Motor neuron (in vitro differentiated cells): Measurements from ENCODE around the gene ATXN7L1. TPM values are rescaled to one million over a fixed set of nuclear protein-coding genes. Genes with fewer than 3 reads are reported as not detected.

Source experiments
- ATAC-seq, 8 experiments: fragments of 200-7000 bp; cut with Tn5 transposase; replicated peaks in 6 of 8; 2 replicates each; pipeline ENCODE4 v1.8.0; 2021; ENCODE audit warnings: mild to moderate bottlenecking in 8 of 8, moderate library complexity in 8 of 8
- H3K27ac ChIP-seq, 2 donors: fragments of 250-450 bp; sonication (Bioruptor Pico); 2 replicates each; pipeline ENCODE4 v1.9.0; 2021; ENCODE audit warnings: antibody characterized with exemption in 2 of 2, mild to moderate bottlenecking in 2 of 2, moderate library complexity in 1 of 2
- H3K4me1 ChIP-seq, 2 donors: fragments of 250-450 bp; sonication (Bioruptor Pico); replicated peaks in 1 of 2; 2 replicates each; pipeline ENCODE4 v1.6.1; 2021; ENCODE audit warnings: antibody characterized with exemption in 2 of 2, mild to moderate bottlenecking in 2 of 2, moderate library complexity in 1 of 2
- H3K4me3 ChIP-seq, 5 donors: fragments of 250-450 bp; sonication (Bioruptor Pico); 2 replicates each; pipeline ENCODE4 v1.9.0; 2021; ENCODE audit warnings: antibody characterized with exemption in 5 of 5, mild to moderate bottlenecking in 5 of 5, moderate library complexity in 4 of 5
- WGBS, 10 experiments: fragments of 450-650 bp; shearing (Covaris generic); methylation state at CpG; one replicate each; pipeline ENCODE4 v1.0.0; 2022; 5-methylcytosine and 5-hydroxymethylcytosine counted together
- in situ Hi-C, 9 experiments: fragments of 400-800 bp; cut with MboI; loops; one replicate each; pipeline ENCODE4 v1.15.0; 2021; ENCODE audit warnings: low sequenced_read_pairs in 9 of 9, low pct_unique_long_range_greater_than_20kb in 2 of 9; ENCODE audit not compliant: unreplicated experiment in 9 of 9
- total RNA-seq, 8 experiments: library from RNA; unstranded; fragments of 300-600 nt; gene quantifications; 2 replicates each; pipeline versions ENCODE4 v1.2.3 to v1.2.4, GENCODE V29; 2022

Gene ATXN7L1
- total RNA-seq, 8 experiments from 2014 or later = 6.5 to 23.7 (median 10.6) TPM

DNA sequence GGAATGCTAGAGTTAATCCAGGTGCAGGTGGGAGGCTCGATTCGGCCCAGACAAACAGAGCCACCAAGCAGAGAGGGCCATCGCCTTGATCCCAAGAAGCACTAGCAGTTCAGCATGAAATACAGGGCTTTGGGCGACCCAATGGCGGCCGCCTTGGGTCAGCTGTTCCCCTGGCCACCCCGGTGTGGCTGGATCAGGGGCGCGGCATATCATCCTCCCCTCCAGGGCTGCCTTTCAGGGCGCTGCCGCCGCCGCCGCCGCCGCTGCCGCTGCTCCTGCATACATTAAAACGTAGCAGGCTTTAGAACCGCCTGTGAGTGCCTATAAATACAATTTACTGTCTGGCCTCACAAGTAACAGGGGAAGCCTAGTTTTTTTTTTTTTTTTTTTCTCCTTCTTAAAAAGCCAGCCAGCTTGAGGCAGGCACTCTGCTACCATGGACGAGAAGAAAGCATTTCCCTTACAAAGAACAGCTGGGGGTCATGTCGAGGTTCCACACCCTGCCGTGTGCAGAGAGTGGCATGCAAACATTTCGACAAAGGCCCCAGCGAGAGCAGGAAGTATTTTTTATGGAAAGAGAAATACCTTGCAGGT lies 237.4 kb downstream of the ATXN7L1 start:
- in situ Hi-C loops = loop anchor here in 6 of 9 experiments (25.0 kb wide), 1 partner anchor 398 kb away; no protein-coding TSS in a partner anchor
- H3K27ac ChIP-seq = peak overlapping the region; percentile 79 to 88
- ATAC-seq = peak in 5 of 8 experiments; percentile 86 to 91 (median 90)
- peak overlapping the region; percentile 22 to 34 (median 27) for H3K4me3 ChIP-seq
- peaks cover 57 to 62% of the 10 kb centered on the region in 2 donors for H3K4me1 ChIP-seq
- 0 to 78% (median 5%) methylated on average over 2 to 23 of the region's 24 CpGs for WGBS, 10 experiments

GRCh38 chr7:105638334-105638733 lies 238.1 kb downstream of the ATXN7L1 start:
- H3K4me1 ChIP-seq = peaks cover 51 to 55% of the 10 kb centered on the region in 2 donors
- 7 to 100% (median 20%) methylated on average over 1 to 8 of the region's 8 CpGs; no CpG with 5 or more reads in 1 of the 10 experiments for WGBS, 10 experiments
- no peak for ATAC-seq
- H3K4me3 ChIP-seq = peak overlapping the region; percentile 22 to 34 (median 27)
- in situ Hi-C loops = loop anchor here in 6 of 9 experiments (25.0 kb wide), 1 partner anchor 399 kb away; no protein-coding TSS in a partner anchor
- peak overlapping the region; percentile 79 to 88 for H3K27ac ChIP-seq

GRCh38 chr7:105637755-105638154 lies 238.6 kb downstream of the ATXN7L1 start:
- Histone ChIP-seq H3K4me3 (peak overlapping the region; percentile 22 to 34 (median 27)), H3K27ac (no peak overlapping the region), H3K4me1 (peaks cover 47 to 51% of the 10 kb centered on the region in 2 donors)
- WGBS, 10 experiments = 56 to 98% (median 68%) methylated on average over 3 to 7 of the region's 8 CpGs; no CpG with 5 or more reads in 3 of the 10 experiments
- in situ Hi-C loops = loop anchor here in 6 of 9 experiments (25.0 kb wide), 1 partner anchor 400 kb away; no protein-coding TSS in a partner anchor
- ATAC-seq = no peak

DNA sequence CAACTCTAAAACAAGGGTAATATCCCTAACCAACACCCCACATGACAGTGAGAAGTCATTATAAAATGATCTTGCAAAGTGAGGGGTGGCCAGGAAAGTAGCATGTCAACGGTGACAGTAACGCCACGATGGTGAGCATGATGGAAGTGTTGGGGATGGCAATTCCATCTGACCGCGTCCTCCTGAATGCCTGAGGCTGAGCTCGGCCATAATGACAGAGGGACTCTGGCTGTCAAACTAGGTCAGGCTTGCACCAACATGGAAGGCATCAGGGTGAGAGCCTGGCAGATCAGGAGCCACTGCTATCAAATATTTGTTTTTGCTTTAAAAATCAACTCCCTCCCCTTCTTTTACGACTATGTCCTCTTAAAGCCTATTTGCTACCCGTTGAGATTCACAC lies 239.4 kb downstream of the ATXN7L1 start:
- in situ Hi-C loops = loop anchor here in 6 of 9 experiments (25.0 kb wide), 1 partner anchor 400 kb away; no protein-coding TSS in a partner anchor
- no peak overlapping the region for H3K27ac ChIP-seq
- WGBS, 10 experiments = 56 to 100% (median 74%) methylated on average over 2 to 8 of the region's 8 CpGs; no CpG with 5 or more reads in 1 of the 10 experiments
- no peak for ATAC-seq
- peaks cover 47 to 51% of the 10 kb centered on the region in 2 donors for H3K4me1 ChIP-seq
- peak overlapping the region in 1 of 5 donors; percentile 22 for H3K4me3 ChIP-seq

DNA sequence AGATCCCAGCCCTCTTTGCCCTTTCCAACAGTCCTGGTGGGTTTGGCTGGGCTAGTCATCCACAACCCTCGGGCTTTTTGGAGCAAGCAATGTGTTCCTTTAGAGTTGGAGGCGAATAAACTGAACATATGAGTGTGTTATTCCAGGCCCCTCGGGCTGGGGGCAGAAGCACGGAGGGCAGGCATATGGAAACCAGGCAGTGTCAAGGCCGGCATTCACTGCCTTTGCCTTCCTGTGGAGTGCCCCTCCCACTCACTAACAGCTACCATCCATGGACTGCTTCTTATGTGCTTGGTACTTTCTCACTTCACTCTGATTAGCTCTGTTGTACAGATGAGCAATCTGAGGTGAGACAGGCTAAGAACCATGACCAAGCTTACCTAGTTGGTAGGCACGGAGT lies 241.2 kb downstream of the ATXN7L1 start:
- WGBS, 10 experiments = 38 to 100% (median 71%) methylated on average over 1 to 5 of the region's 6 CpGs; no CpG with 5 or more reads in 1 of the 10 experiments
- Histone ChIP-seq H3K27ac (no peak overlapping the region), H3K4me3 (no peak overlapping the region), H3K4me1 (peaks cover 41 to 45% of the 10 kb centered on the region in 2 donors)
- in situ Hi-C loops = loop anchor here in 6 of 9 experiments (25.0 kb wide), 1 partner anchor 402 kb away; no protein-coding TSS in a partner anchor
- peak in 1 of 8 experiments; percentile 77 for ATAC-seq

GRCh38 chr7:105625986-105626385 lies 250.4 kb downstream of the ATXN7L1 start:
- in situ Hi-C loops = loop anchor here in 6 of 9 experiments (25.0 kb wide), 1 partner anchor 411 kb away; no protein-coding TSS in a partner anchor
- Histone ChIP-seq H3K4me3 (no peak overlapping the region), H3K27ac (no peak overlapping the region), H3K4me1 (peaks cover 9 to 18% of the 10 kb centered on the region in 2 donors)
- WGBS, 10 experiments = 27 to 100% (median 85%) methylated on average over 1 to 2 of the region's 2 CpGs
- ATAC-seq = no peak

- ATAC-seq = no peak
- in situ Hi-C loops = no loop called here
- 92 to 98% (median 96%) methylated on average over 5 to 11 of the region's 15 CpGs; no CpG with 5 or more reads in 5 of the 10 experiments for WGBS, 10 experiments
Measured at GRCh38 chr7:105623906-105624305, 252.5 kb downstream of the ATXN7L1 start.

GRCh38 chr7:105623378-105623777 lies 253.0 kb downstream of the ATXN7L1 start:
- in situ Hi-C loops = no loop called here
- WGBS, 10 experiments = 80 to 100% (median 93%) methylated on average over 1 to 4 of the region's 5 CpGs; no CpG with 5 or more reads in 3 of the 10 experiments

More at GRCh38 chr7:105623906-105624305, 252.5 kb downstream of the ATXN7L1 start:
- Histone ChIP-seq H3K4me1 (peaks cover 9 to 18% of the 10 kb centered on the region in 2 donors), H3K4me3 (no peak overlapping the region), H3K27ac (no peak overlapping the region)

DNA sequence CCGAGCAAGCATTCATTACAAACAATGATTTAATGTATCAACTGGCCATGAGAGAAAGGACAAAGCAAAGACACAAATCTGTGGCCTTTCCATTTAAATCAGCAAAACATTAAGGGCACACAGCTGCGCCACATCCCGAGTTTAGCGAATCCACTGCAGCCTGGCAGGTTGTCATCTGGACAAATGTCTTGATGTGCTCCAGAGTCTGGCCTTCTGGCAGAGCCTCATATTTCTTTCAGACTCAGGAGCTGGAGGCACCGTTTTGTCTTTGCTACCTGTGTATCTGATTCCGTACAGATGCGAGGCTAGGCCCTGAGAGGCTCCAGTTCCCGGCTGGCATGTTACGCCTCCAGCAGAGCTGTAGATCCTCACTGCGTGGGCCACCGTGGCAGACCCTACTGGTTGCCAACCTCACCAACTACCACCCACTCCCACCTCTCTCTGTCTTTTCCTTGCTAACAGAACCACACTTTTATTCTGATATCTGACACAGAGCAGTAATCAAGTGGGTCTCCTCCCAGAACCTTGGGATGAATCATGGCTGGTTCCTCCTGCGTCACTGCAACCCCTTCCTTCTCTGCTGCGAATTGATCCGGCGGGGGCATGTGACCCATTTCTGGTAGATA lies 254.2 kb downstream of the ATXN7L1 start:
- Histone ChIP-seq H3K4me1 (peaks cover 9 to 18% of the 10 kb centered on the region in 2 donors), H3K4me3 (no peak overlapping the region), H3K27ac (peak overlapping the region; percentile 3 to 75)
- ATAC-seq = peak in 5 of 8 experiments; percentile 36 to 91 (median 58)
- in situ Hi-C loops = no loop called here
- 41 to 93% (median 85%) methylated on average over 3 to 10 of the region's 15 CpGs; no CpG with 5 or more reads in 2 of the 10 experiments for WGBS, 10 experiments

More at GRCh38 chr7:105623378-105623777, 253.0 kb downstream of the ATXN7L1 start:
- peaks cover 9 to 18% of the 10 kb centered on the region in 2 donors for H3K4me1 ChIP-seq
- no peak overlapping the region for H3K4me3 ChIP-seq
- ATAC-seq = no peak
- peak overlapping the region in 1 of 2 donors; percentile 3 for H3K27ac ChIP-seq

DNA sequence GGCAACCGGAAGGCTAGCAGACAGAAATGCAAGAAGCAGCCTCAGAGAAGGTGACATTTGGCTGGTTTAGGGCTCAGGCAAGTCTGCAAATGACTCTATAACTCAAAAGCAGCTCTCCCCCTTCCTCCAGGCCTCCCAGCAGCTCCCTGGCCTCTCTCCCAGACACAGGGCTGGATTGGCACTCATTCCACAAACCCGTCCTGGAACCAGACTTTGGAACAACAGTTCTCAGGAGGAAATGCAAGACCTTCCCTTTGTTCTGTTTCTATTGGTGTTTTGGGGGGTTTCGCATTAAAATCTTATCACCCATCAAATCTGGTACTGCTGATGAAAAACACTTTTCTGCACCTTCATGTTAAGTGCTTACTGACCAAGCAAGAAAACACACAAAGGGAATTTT lies 254.8 kb downstream of the ATXN7L1 start:
- ATAC-seq = peak in 3 of 8 experiments; percentile 10 to 49 (median 47)
- H3K4me1 ChIP-seq = peaks cover 9 to 18% of the 10 kb centered on the region in 2 donors
- H3K4me3 ChIP-seq = no peak overlapping the region
- in situ Hi-C loops = no loop called here
- WGBS, 10 experiments = 38 to 100% (median 79%) methylated on average over 1 to 3 of the region's 3 CpGs; no CpG with 5 or more reads in 2 of the 10 experiments
- H3K27ac ChIP-seq = peak overlapping the region; percentile 73 to 75

DNA sequence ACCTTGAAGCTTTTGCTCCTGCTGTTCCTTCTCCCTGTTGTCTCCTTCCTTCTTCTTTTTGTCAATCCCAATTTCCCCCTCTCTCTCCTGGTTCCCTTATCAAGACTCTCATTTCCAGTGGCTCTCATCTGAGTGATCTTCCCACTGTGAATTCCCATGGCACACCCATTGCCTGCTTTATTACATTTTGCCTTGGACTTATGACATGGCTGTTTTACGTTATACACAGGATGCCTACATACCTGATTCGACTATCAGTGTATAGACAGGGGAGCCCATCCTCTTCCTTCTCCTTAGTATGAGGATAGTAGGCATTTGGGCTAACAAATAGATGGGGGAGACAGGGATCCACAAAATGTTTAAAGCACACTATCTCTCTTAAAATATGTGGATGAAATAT lies 255.2 kb downstream of the ATXN7L1 start:
- 0 to 50% (median 44%) methylated on average over 1 to 2 of the region's 2 CpGs; no CpG with 5 or more reads in 4 of the 10 experiments for WGBS, 10 experiments
- Histone ChIP-seq H3K4me1 (peaks cover 9 to 18% of the 10 kb centered on the region in 2 donors), H3K27ac (peak overlapping the region in 1 of 2 donors; percentile 73), H3K4me3 (no peak overlapping the region)
- peak in 2 of 8 experiments; percentile 31 to 53 for ATAC-seq
- in situ Hi-C loops = no loop called here

DNA sequence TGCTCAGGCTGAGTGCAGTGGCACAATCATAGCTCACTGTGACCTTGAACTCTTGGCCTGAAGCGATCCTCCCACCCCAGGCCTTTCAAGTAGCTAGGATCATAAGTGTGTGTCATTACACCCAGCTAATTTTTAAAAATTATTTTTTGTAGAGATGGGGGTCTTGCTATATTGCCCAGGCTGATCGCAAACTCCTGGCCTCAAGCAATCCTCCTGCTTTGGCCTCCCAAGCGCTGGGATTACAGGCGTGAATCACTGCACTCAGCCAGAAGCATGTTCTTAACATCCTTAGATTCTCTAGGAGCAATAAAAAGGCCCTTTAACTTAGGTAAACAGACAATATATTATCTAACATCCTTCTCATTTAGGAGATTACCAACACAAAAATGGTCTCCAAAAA lies 256.8 kb downstream of the ATXN7L1 start:
- Histone ChIP-seq H3K4me1 (peaks cover 9 to 18% of the 10 kb centered on the region in 2 donors), H3K27ac (no peak overlapping the region), H3K4me3 (no peak overlapping the region)
- 70 to 100% (median 98%) methylated on average over 2 to 4 of the region's 4 CpGs; no CpG with 5 or more reads in 6 of the 10 experiments for WGBS, 10 experiments
- in situ Hi-C loops = no loop called here
- ATAC-seq = no peak

- H3K27ac ChIP-seq = no peak overlapping the region
- in situ Hi-C loops = no loop called here
- WGBS, 10 experiments = 60 to 94% (median 71%) methylated on average over 1 to 3 of the region's 5 CpGs; no CpG with 5 or more reads in 4 of the 10 experiments
- ATAC-seq = no peak
- H3K4me3 ChIP-seq = no peak overlapping the region
- peaks cover 9 to 18% of the 10 kb centered on the region in 2 donors for H3K4me1 ChIP-seq
Measured at GRCh38 chr7:105618016-105618296, 258.4 kb downstream of the ATXN7L1 start.
